GM12878 (cell line): ENCODE data around the gene DCAF4. TPM values are rescaled to one million over a fixed set of nuclear protein-coding genes. Genes with fewer than 3 reads are reported as not detected.

Source experiments
- ATAC-seq: fragments of 200-7000 bp; cut with Tn5 transposase; 3 replicates; pipeline ENCODE4 v1.9.1; 2020; ENCODE audit warnings: mild to moderate bottlenecking, moderate library complexity
- BruUV-seq: library from RNA; stranded (reverse); fragments of 400-500 nt; replicated peaks from 2 replicates; lab custom pipeline; 2021; lab: Mats Ljungman, UMichigan
- CTCF ChIA-PET: fragments of 300-600 bp; sonication (Branson Sonifier 250); formaldehyde crosslinking; extraction: SDS; loops from one replicate; lab custom pipeline; 2021; ENCODE audit warnings: inconsistent platforms; lab: Yijun Ruan, JAX
- POLR2A ChIA-PET: fragments of 350-600 bp; formaldehyde crosslinking; extraction: SDS; loops from one replicate; lab custom pipeline; 2021; ENCODE audit warnings: inconsistent platforms; lab: Charles Lee
- RAD21 ChIA-PET: fragments of 300-600 bp; sonication (Branson Sonifier 250); formaldehyde crosslinking; loops from one replicate; lab custom pipeline; 2023; ENCODE audit warnings: antibody characterized with exemption; ENCODE audit not compliant: unreplicated experiment; lab: Charles Lee
- SMC1A ChIA-PET: fragments of 300-600 bp; sonication (Branson Sonifier 250); formaldehyde crosslinking; loops from one replicate; lab custom pipeline; 2023; ENCODE audit not compliant: unreplicated experiment, uncharacterized antibody; lab: Charles Lee
- DNase-seq: peaks from one replicate; pipeline ENCODE4 v3.0.0-alpha.2; 2011; ENCODE audit warnings: low read depth, low spot score
- FAIRE-seq: peaks from 3 replicates; lab custom pipeline; 2011; peaks lifted over from hg19 to GRCh38; lab: Jason Lieb, UNC
- H2AFZ ChIP-seq: 2 replicates; pipeline ENCODE4 v1.6.0; 2011; ENCODE audit warnings: low read depth, low read length, control low read depth; ENCODE audit not compliant: control insufficient read depth
- H3K27ac ChIP-seq: 2 replicates; pipeline ENCODE4 v1.5.1; 2011; ENCODE audit warnings: control low read depth; ENCODE audit not compliant: control insufficient read depth, insufficient read depth
- H3K27me3 ChIP-seq, 2 experiments: replicated peaks in 1 of 2; 2 replicates each; pipeline versions ENCODE4 v1.6.0 to v1.6.1; 2011; ENCODE audit warnings: low read length in 1 of 2; ENCODE audit not compliant: control insufficient read depth in 2 of 2, insufficient read depth in 2 of 2
- H3K36me3 ChIP-seq, 2 experiments: 2 replicates each; pipeline ENCODE4 v1.5.1; 2011; ENCODE audit warnings: low read length in 1 of 2; ENCODE audit not compliant: control insufficient read depth in 2 of 2, insufficient read depth in 2 of 2
- H3K4me1 ChIP-seq: 2 replicates; pipeline ENCODE4 v1.6.1; 2011; ENCODE audit warnings: mild to moderate bottlenecking, low read length, moderate library complexity, mixed read lengths; ENCODE audit not compliant: control insufficient read depth, insufficient read depth
- H3K4me2 ChIP-seq: 2 replicates; pipeline ENCODE4 v1.6.0; 2011; ENCODE audit warnings: control low read depth; ENCODE audit not compliant: control insufficient read depth, insufficient read depth
- H3K4me3 ChIP-seq: fragments of 200-600 bp; sonication (generic); 2 replicates; pipeline ENCODE4 v1.5.1; 2016
- H3K79me2 ChIP-seq: 2 replicates; pipeline ENCODE4 v1.6.0; 2011; ENCODE audit warnings: low read length; ENCODE audit not compliant: control insufficient read depth, insufficient read depth
- H3K9ac ChIP-seq: 2 replicates; pipeline ENCODE4 v1.8.0; 2011; ENCODE audit warnings: low read length, control low read depth, mixed read lengths; ENCODE audit not compliant: control insufficient read depth, insufficient read depth
- H3K9me3 ChIP-seq: replicated peaks from 3 replicates; pipeline ENCODE4 v1.5.1; 2011; ENCODE audit warnings: mild to moderate bottlenecking, low read length; ENCODE audit not compliant: control insufficient read depth, insufficient read depth
- H4K20me1 ChIP-seq: 2 replicates; pipeline ENCODE4 v1.6.0; 2011; ENCODE audit not compliant: control insufficient read depth, insufficient read depth
- BHLHE40 ChIP-seq, 2 experiments: fragments of 450-650 bp in 1 of 2; IDR thresholded peaks; 2 replicates each; pipeline ENCODE4 v1.6.1; 2011 to 2017; ENCODE audit warnings: low read depth in 2 of 2, borderline replicate concordance in 1 of 2, improper control_type of control experiment in 1 of 2, low read length in 1 of 2, mild to moderate bottlenecking in 1 of 2
- RELA ChIP-seq: fragments of 450-650 bp; IDR thresholded peaks from 2 replicates; pipeline ENCODE4 v1.8.0; 2014; ENCODE audit warnings: borderline replicate concordance; ENCODE audit not compliant: partially characterized antibody
- RUNX3 ChIP-seq: IDR thresholded peaks from 2 replicates; pipeline ENCODE4 v1.6.1; 2012; ENCODE audit warnings: low read length, inconsistent platforms
- WGBS: methylation state at CpG from one replicate; pipeline ENCODE4 v1.1.6; 2016; ENCODE audit warnings: low lambda C conversion rate; ENCODE audit not compliant: insufficient replicate concordance, insufficient coverage; ENCODE audit errors: missing lambda C conversion rate; 5-methylcytosine and 5-hydroxymethylcytosine counted together
- in situ Hi-C: fragments of 300-500 bp; cut with MboI; formaldehyde crosslinking; loops from 9 replicates; pipeline ENCODE4 v1.14.3; 2018; ENCODE audit warnings: mixed read lengths
- intact Hi-C: fragments of 100-400 bp; cut with micrococcal nuclease; formaldehyde crosslinking; loops from one replicate; pipeline ENCODE4 v1.14.2; 2022; ENCODE audit not compliant: unreplicated experiment
- polyA plus RNA-seq, 11 experiments: library from polyadenylated mRNA; depleted of rRNA in 4 of 11; unstranded in 6 of 11; stranded (reverse) in 5 of 11; fragments of >200 nt; fragmentation: Nextera tagmentation in 4 of 11; fragmentation: Illumina TruSeq in 1 of 11; extraction: Ambion mirVana in 4 of 11; extraction: Trizol in 1 of 11; gene quantifications; 1 replicate in 1 of 11; 2 replicates in 10 of 11; pipeline versions ENCODE4 v1.2.1 to v1.2.3, GENCODE V29; 2011 to 2016; ENCODE audit warnings: inconsistent platforms in 2 of 11, missing spikeins in 2 of 11, low read depth in 1 of 11
- total RNA-seq, 4 experiments: library from RNA; depleted of rRNA in 3 of 4; stranded (reverse); fragments of >200 nt in 3 of 4; fragmentation: Illumina TruSeq in 1 of 4; extraction: Trizol in 1 of 4; gene quantifications; 2 replicates each; pipeline versions ENCODE4 v1.2.1 to v1.2.3, GENCODE V29; 2013 to 2021
- TF ChIP-seq, protein P1 (sequence below): fragments of 450-650 bp; IDR thresholded peaks from 2 replicates; pipeline ENCODE4 v1.6.1; 2016; ENCODE audit warnings: mild to moderate bottlenecking, moderate library complexity, borderline replicate concordance

The DCAF4 gene
- total and polyA plus RNA-seq, 10 of the 15 experiments (the other 5 are each of a cell fraction or from before 2014, with no cell fraction given), result 2.6 to 51.1 (median 21.0) TPM

DNA sequence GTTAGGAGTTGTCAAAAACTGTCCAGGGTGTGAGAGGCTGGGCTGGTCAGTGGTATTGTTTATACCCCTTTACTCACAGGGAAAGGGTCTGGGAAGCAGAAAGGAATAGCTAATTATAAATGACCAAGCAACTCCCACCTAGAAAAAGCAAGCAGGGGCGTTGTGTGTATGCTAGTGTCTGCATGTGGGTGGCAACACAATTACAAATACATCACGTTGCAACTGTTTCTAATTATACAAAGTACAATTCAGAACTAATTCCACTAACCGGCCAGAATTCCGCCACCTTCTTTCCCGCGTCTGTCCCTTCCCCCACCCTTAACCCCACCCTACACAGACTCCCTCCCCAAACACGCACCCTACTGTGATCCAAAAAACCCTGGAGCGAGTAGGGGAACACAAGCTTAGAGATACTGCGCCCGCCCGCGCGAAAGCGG is 34.6 kb upstream of the DCAF4 start:
- no peaks in the 10 kb centered on the region for H3K36me3 ChIP-seq
- H3K4me2 ChIP-seq, result peak overlapping the region; percentile 96
- peak overlapping the region; percentile 98 for H3K4me3 ChIP-seq
- intact Hi-C loops (no loop called here), in situ Hi-C loops (no loop called here)
- H3K4me1 ChIP-seq, result peaks cover 8% of the 10 kb centered on the region
- SMC1A ChIA-PET, result interaction anchor here (0.8 to 3.5 kb wide), 12 partner anchors 10 to 378 kb away, joined by 3 to 14 read pairs (median 3); no protein-coding TSS in a partner anchor
- FAIRE-seq (no peak), ATAC-seq (no peak), DNase-seq (no peak)
- CTCF ChIA-PET, result interaction anchor here (1.0 to 1.5 kb wide), 7 partner anchors 13 to 378 kb away, joined by 3 to 11 read pairs (median 3); no protein-coding TSS in a partner anchor
- peaks cover 2% of the 10 kb centered on the region; the same call in 2 of the 3 replicates for H3K9me3 ChIP-seq
- no peak for TF ChIP-seq RELA
- no peak for TF ChIP-seq BHLHE40 (IDR thresholded peaks at IDR 0.05; ENCODE audit: borderline replicate concordance in 1 of 2, low read depth in 2 of 2, low read length in 1 of 2)
- no peak for TF ChIP-seq RUNX3
- TF ChIP-seq, protein P1, sequence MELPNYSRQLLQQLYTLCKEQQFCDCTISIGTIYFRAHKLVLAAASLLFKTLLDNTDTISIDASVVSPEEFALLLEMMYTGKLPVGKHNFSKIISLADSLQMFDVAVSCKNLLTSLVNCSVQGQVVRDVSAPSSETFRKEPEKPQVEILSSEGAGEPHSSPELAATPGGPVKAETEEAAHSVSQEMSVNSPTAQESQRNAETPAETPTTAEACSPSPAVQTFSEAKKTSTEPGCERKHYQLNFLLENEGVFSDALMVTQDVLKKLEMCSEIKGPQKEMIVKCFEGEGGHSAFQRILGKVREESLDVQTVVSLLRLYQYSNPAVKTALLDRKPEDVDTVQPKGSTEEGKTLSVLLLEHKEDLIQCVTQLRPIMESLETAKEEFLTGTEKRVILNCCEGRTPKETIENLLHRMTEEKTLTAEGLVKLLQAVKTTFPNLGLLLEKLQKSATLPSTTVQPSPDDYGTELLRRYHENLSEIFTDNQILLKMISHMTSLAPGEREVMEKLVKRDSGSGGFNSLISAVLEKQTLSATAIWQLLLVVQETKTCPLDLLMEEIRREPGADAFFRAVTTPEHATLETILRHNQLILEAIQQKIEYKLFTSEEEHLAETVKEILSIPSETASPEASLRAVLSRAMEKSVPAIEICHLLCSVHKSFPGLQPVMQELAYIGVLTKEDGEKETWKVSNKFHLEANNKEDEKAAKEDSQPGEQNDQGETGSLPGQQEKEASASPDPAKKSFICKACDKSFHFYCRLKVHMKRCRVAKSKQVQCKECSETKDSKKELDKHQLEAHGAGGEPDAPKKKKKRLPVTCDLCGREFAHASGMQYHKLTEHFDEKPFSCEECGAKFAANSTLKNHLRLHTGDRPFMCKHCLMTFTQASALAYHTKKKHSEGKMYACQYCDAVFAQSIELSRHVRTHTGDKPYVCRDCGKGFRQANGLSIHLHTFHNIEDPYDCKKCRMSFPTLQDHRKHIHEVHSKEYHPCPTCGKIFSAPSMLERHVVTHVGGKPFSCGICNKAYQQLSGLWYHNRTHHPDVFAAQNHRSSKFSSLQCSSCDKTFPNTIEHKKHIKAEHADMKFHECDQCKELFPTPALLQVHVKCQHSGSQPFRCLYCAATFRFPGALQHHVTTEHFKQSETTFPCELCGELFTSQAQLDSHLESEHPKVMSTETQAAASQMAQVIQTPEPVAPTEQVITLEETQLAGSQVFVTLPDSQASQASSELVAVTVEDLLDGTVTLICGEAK, result no peak
- BruUV-seq, result TSS peak; percentile 48
- H3K27ac ChIP-seq, result no peak overlapping the region
- H2AFZ ChIP-seq, result peak overlapping the region; percentile 25; the same call in 1 of the 2 replicates
- H3K9ac ChIP-seq, result no peak overlapping the region
- no peaks in the 10 kb centered on the region for H3K27me3 ChIP-seq
- POLR2A ChIA-PET, result interaction anchor here (0.6 to 0.9 kb wide), 3 partner anchors 174 to 863 kb away, joined by 3 to 4 read pairs (median 3); no protein-coding TSS in a partner anchor
- RAD21 ChIA-PET, result interaction anchor here (0.7 to 3.9 kb wide), 10 partner anchors 10 to 378 kb away, joined by 3 to 31 read pairs (median 3); no protein-coding TSS in a partner anchor
- under 1% methylated on average over 14 of the region's 14 CpGs for WGBS
- H3K79me2 ChIP-seq, result no peaks in the 10 kb centered on the region
- H4K20me1 ChIP-seq, result no peaks in the 10 kb centered on the region
